SK-N-SH (cell line): ENCODE results near the gene DNASE2B. TPM values are rescaled to one million over a fixed set of nuclear protein-coding genes. Genes with fewer than 3 reads are reported as not detected.
A peak's percentile ranks its signal among the peaks of the same experiment; 100 is the strongest.
"Not testable (repeated sequence)": the region's sequence is repeated elsewhere in the genome, so short reads cannot be mapped to it uniquely, and the experiment has no call there.

ENCODE experiments used
- CTCF ChIA-PET: fragments of 300-600, 350-600 bp; formaldehyde crosslinking; extraction: SDS; loops from one replicate; lab custom pipeline; 2021; lab: Yijun Ruan, JAX
- POLR2A ChIA-PET: fragments of 350-600 bp; sonication (Branson Sonifier 250); formaldehyde crosslinking; extraction: SDS; loops from one replicate; lab custom pipeline; 2020; ENCODE audit warnings: antibody characterized with exemption, inconsistent platforms; lab: Yijun Ruan, JAX
- DNase-seq: peaks from one replicate; pipeline ENCODE4 v3.0.0; 2012
- H2AFZ ChIP-seq: fragments of 200-600 bp; sonication (generic); 2 replicates; pipeline ENCODE4 v1.8.1; 2016; ENCODE audit warnings: antibody characterized with exemption, mild to moderate bottlenecking, low read depth
- H3F3A ChIP-seq: fragments of 200-600 bp; sonication (generic); replicated peaks from 2 replicates; pipeline ENCODE3; 2016; ENCODE audit warnings: antibody characterized with exemption, mild to moderate bottlenecking; ENCODE audit not compliant: insufficient read depth
- H3K27ac ChIP-seq, 2 experiments: fragments of 200-500 bp in 1 of 2; fragments of 200-600 bp in 1 of 2; sonication (Bioruptor generic) in 1 of 2; sonication (generic), shearing (Covaris generic) in 1 of 2; 2 replicates each; pipeline versions ENCODE4 v1.5.1 to v1.6.1; 2014 to 2016; ENCODE audit warnings: low read depth in 2 of 2, inconsistent platforms in 1 of 2, low read length in 1 of 2, mild to moderate bottlenecking in 1 of 2, mixed read lengths in 1 of 2
- H3K27me3 ChIP-seq: fragments of 200-600 bp; sonication (generic), shearing (Covaris generic); 2 replicates; pipeline ENCODE4 v1.6.1; 2016; ENCODE audit warnings: mixed run types; ENCODE audit not compliant: insufficient read depth
- H3K36me3 ChIP-seq, 2 experiments: fragments of 200-500 bp in 1 of 2; fragments of 200-600 bp in 1 of 2; sonication (Bioruptor generic) in 1 of 2; sonication (generic) in 1 of 2; replicated peaks in 1 of 2; 2 replicates each; pipeline versions ENCODE3 to v1.5.1; 2014 to 2016; ENCODE audit warnings: low read length in 1 of 2, mild to moderate bottlenecking in 1 of 2; ENCODE audit not compliant: insufficient read depth in 2 of 2, control insufficient read depth in 1 of 2
- H3K4me1 ChIP-seq, 2 experiments: fragments of 200-500 bp in 1 of 2; fragments of 200-600 bp in 1 of 2; sonication (Bioruptor generic) in 1 of 2; sonication (generic), shearing (Covaris generic) in 1 of 2; 2 replicates each; pipeline versions ENCODE4 v1.5.1 to v1.6.1; 2014 to 2016; ENCODE audit warnings: low read depth in 1 of 2, low read length in 1 of 2, mixed run types in 1 of 2; ENCODE audit not compliant: insufficient read depth in 2 of 2, control insufficient read depth in 1 of 2
- H3K4me2 ChIP-seq: fragments of 200-600 bp; sonication (generic), shearing (Covaris generic); 2 replicates; pipeline ENCODE4 v1.6.1; 2017; ENCODE audit warnings: mixed run types
- H3K4me3 ChIP-seq, 2 experiments: fragments of 200-500 bp in 1 of 2; fragments of 200-600 bp in 1 of 2; sonication (Bioruptor generic) in 1 of 2; sonication (generic), shearing (Covaris generic) in 1 of 2; 2 replicates each; pipeline versions ENCODE4 v1.5.1 to v1.8.1; 2014 to 2016; ENCODE audit warnings: low read depth in 2 of 2, inconsistent platforms in 1 of 2, low read length in 1 of 2, mild to moderate bottlenecking in 1 of 2, mixed read lengths in 1 of 2, moderate library complexity in 1 of 2
- H3K79me2 ChIP-seq: fragments of 200-600 bp; sonication (generic); 2 replicates; pipeline ENCODE4 v1.8.1; 2017; ENCODE audit warnings: mild to moderate bottlenecking; ENCODE audit not compliant: insufficient read depth
- H3K9ac ChIP-seq: fragments of 200-600 bp; sonication (generic); 2 replicates; pipeline ENCODE4 v1.6.1; 2017; ENCODE audit warnings: mixed run types
- H3K9me2 ChIP-seq: fragments of 200-600 bp; sonication (generic); 2 replicates; pipeline ENCODE4 v1.6.1; 2017; ENCODE audit warnings: mixed run types
- H3K9me3 ChIP-seq: fragments of 200-600 bp; sonication (generic); 2 replicates; pipeline ENCODE4 v1.6.1; 2017; ENCODE audit warnings: mixed run types, mild to moderate bottlenecking, moderate library complexity
- H4K20me1 ChIP-seq: fragments of 200-600 bp; sonication (generic); 2 replicates; pipeline ENCODE4 v1.6.1; 2017; ENCODE audit warnings: mild to moderate bottlenecking, mixed run types; ENCODE audit not compliant: insufficient read depth
- FOSL2 ChIP-seq: IDR thresholded peaks from 2 replicates; pipeline ENCODE4 v1.4.0; 2012; ENCODE audit warnings: low read depth, mild to moderate bottlenecking, moderate library complexity, borderline replicate concordance
- JUND ChIP-seq: IDR thresholded peaks from 2 replicates; pipeline ENCODE4 v1.4.0; 2012
- NFIC ChIP-seq: IDR thresholded peaks from 2 replicates; pipeline ENCODE4 v1.4.0; 2012; ENCODE audit warnings: borderline replicate concordance
- RAD21 ChIP-seq: IDR thresholded peaks from 2 replicates; pipeline ENCODE4 v1.6.1; 2012; ENCODE audit warnings: mild to moderate bottlenecking, low read length
- SMC3 ChIP-seq: IDR thresholded peaks from 2 replicates; pipeline ENCODE4 v1.6.1; 2012; ENCODE audit warnings: low read depth, low read length, improper control_type of control experiment
- TEAD4 ChIP-seq: IDR thresholded peaks from 2 replicates; pipeline ENCODE4 v1.4.0; 2012; ENCODE audit warnings: mild to moderate bottlenecking, borderline replicate concordance; ENCODE audit not compliant: insufficient read depth
- WGBS: methylation state at CpG from one replicate; pipeline ENCODE4 v1.1.6; 2017; ENCODE audit warnings: low lambda C conversion rate; 5-methylcytosine and 5-hydroxymethylcytosine counted together
- polyA plus RNA-seq, 3 experiments: library from polyadenylated mRNA; depleted of rRNA; stranded (reverse); fragments of >200 nt; gene quantifications; 2 replicates each; pipeline ENCODE4 v1.2.3, GENCODE V29; 2012
- TF ChIP-seq, protein P1 (sequence below): IDR thresholded peaks from 2 replicates; pipeline ENCODE4 v1.4.0; 2012; ENCODE audit warnings: low read depth
- TF ChIP-seq, protein P2 (sequence below): IDR thresholded peaks from 2 replicates; pipeline ENCODE4; 2012
- TF ChIP-seq, protein P3 (sequence below): fragments of 200-600 bp; sonication (generic); IDR thresholded peaks from 2 replicates; pipeline ENCODE4 v1.6.1; 2017; ENCODE audit warnings: antibody characterized with exemption, mild to moderate bottlenecking, moderate library complexity

Gene DNASE2B
- polyA plus RNA-seq, 1 of the 3 experiments (the other 2 are of a cell fraction) = 0.03 TPM

GRCh38 chr1:84442256-84442655 lies 44.0 kb downstream of the DNASE2B start:
- Histone ChIP-seq H2AFZ (no peak overlapping the region), H3K9me3 (no peaks in the 10 kb centered on the region), H3K79me2 (no peaks in the 10 kb centered on the region), H3K27ac (0 out of 4 replicates have a peak overlapping the region, but pooled peaks of 1 of the 2 experiments have one; percentile 10), H3K4me3 (no peak overlapping the region), H3K4me1 (0 out of 4 replicates have a peak, but pooled peaks cover 0 to 5% of the 10 kb centered on the region in 2 experiments), H3K9me2 (no peaks in the 10 kb centered on the region), H4K20me1 (no peaks in the 10 kb centered on the region), H3K4me2 (peak overlapping the region; percentile 42; the same call in 1 of the 2 replicates), H3K36me3 (no peaks in the 10 kb centered on the region), H3F3A (no peaks in the 10 kb centered on the region), H3K9ac (no peak overlapping the region), H3K27me3 (no peaks in the 10 kb centered on the region)
- ChIA-PET CTCF (interaction anchor here (0.6 to 2.3 kb wide), 20 partner anchors 9 to 536 kb away, joined by 3 to 20 read pairs (median 4); no protein-coding TSS in a partner anchor), POLR2A (no interaction called here)
- peak; percentile 59; the same call in 1 of the 2 replicates for TF ChIP-seq JUND
- no peak for TF ChIP-seq TEAD4
- TF ChIP-seq, protein P1, sequence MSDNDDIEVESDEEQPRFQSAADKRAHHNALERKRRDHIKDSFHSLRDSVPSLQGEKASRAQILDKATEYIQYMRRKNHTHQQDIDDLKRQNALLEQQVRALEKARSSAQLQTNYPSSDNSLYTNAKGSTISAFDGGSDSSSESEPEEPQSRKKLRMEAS = no peak
- no peak for TF ChIP-seq NFIC
- TF ChIP-seq, protein P2, sequence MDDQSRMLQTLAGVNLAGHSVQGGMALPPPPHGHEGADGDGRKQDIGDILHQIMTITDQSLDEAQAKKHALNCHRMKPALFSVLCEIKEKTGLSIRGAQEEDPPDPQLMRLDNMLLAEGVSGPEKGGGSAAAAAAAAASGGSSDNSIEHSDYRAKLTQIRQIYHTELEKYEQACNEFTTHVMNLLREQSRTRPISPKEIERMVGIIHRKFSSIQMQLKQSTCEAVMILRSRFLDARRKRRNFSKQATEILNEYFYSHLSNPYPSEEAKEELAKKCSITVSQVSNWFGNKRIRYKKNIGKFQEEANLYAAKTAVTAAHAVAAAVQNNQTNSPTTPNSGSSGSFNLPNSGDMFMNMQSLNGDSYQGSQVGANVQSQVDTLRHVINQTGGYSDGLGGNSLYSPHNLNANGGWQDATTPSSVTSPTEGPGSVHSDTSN = peak; percentile 37; the same call in 1 of the 2 replicates
- peak; percentile 80 for TF ChIP-seq SMC3
- peak; percentile 80 for TF ChIP-seq FOSL2
- TF ChIP-seq RAD21 = peak; percentile 74
- TF ChIP-seq, protein P3, sequence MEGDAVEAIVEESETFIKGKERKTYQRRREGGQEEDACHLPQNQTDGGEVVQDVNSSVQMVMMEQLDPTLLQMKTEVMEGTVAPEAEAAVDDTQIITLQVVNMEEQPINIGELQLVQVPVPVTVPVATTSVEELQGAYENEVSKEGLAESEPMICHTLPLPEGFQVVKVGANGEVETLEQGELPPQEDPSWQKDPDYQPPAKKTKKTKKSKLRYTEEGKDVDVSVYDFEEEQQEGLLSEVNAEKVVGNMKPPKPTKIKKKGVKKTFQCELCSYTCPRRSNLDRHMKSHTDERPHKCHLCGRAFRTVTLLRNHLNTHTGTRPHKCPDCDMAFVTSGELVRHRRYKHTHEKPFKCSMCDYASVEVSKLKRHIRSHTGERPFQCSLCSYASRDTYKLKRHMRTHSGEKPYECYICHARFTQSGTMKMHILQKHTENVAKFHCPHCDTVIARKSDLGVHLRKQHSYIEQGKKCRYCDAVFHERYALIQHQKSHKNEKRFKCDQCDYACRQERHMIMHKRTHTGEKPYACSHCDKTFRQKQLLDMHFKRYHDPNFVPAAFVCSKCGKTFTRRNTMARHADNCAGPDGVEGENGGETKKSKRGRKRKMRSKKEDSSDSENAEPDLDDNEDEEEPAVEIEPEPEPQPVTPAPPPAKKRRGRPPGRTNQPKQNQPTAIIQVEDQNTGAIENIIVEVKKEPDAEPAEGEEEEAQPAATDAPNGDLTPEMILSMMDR = peak; percentile 77
- peak; percentile 18 for DNase-seq
- WGBS = 3% methylated on average over 2 of the region's 2 CpGs

- H3K36me3 ChIP-seq, POLR2A ChIA-PET, DNase-seq, H3K9ac ChIP-seq, H4K20me1 ChIP-seq, H3K27me3 ChIP-seq, H3K79me2 ChIP-seq, H3K4me1 ChIP-seq, H3K4me3 ChIP-seq, H3K9me2 ChIP-seq, H3K9me3 ChIP-seq, H3F3A ChIP-seq: not testable (repeated sequence)
- CTCF ChIA-PET = interaction anchor here (0.6 to 2.3 kb wide), 18 partner anchors 9 to 536 kb away, joined by 3 to 20 read pairs (median 4); no protein-coding TSS in a partner anchor
- WGBS = 95% methylated on average over 3 of the region's 7 CpGs
- Histone ChIP-seq H2AFZ (peak overlapping the region; percentile 63; the same call in 1 of the 2 replicates), H3K4me2 (peak overlapping the region; percentile 42; the same call in 1 of the 2 replicates), H3K27ac (0 out of 4 replicates have a peak overlapping the region, but pooled peaks of 1 of the 2 experiments have one; percentile 10)
Measured at GRCh38 chr1:84442747-84443646, 44.7 kb downstream of the DNASE2B start.

- H3F3A ChIP-seq, H3K79me2 ChIP-seq, H3K4me2 ChIP-seq, H3K36me3 ChIP-seq, H3K4me1 ChIP-seq, H4K20me1 ChIP-seq, H3K9me2 ChIP-seq, H3K9me3 ChIP-seq, POLR2A ChIA-PET, H3K27ac ChIP-seq, H2AFZ ChIP-seq, H3K9ac ChIP-seq, DNase-seq, H3K27me3 ChIP-seq, H3K4me3 ChIP-seq: not testable (repeated sequence)
- 80% methylated on average over 3 of the region's 3 CpGs for WGBS
- CTCF ChIA-PET = interaction anchor here (1.6 kb wide), 1 partner anchor 13 kb away, joined by 7 read pairs; no protein-coding TSS in a partner anchor
Measured at GRCh38 chr1:84448704-84449103, 50.4 kb downstream of the DNASE2B start.
